HL-60/S4 treated with phorbol 12-myristate 13-acetate at 8.2 ng/mL for 4 days and 3 days (cell line): ENCODE measurements around the gene CHI3L1.

Source experiments
- in situ Hi-C: fragments of 300-500 bp; cut with MboI; formaldehyde crosslinking; loops from 2 replicates; pipeline ENCODE4 v1.15.0; 2022; ENCODE audit warnings: low sequenced_read_pairs

CHI3L1 gene

DNA sequence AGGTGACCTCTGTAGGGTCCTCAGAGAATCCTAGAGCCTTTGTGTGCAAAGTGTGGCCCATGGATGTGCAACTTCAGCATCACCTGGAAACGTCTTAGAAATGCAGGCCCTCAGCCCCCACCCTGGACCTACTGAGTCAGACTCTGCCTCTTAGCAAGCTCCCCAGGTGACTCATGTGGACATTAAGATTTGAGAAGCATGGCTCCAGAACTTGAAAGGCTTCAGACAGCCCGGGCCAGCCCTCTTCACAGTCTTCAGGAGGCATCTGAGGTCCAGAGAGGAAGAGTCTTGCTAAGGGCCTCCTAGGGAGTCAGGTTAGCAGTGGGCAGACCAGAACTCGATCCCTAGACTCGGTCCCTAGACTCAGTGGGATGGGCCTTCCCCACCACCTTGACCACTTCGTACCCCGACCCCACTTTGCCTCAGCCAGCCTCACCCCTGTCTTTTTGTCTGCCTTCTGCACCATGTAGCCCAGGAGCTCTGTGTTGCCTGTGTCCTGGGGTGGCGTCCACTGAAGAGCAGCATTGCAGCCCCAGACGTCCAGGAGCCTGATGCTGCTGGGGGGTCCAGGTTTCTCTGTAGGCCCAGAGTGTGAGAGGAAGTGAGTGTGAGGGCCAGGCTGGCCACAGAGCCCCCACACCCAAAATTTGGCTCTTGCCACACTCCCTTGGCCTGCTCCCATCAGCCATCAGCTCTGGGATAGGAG lies 15.7 kb downstream of the CHI3L1 start:
- in situ Hi-C loops: no loop called here

DNA sequence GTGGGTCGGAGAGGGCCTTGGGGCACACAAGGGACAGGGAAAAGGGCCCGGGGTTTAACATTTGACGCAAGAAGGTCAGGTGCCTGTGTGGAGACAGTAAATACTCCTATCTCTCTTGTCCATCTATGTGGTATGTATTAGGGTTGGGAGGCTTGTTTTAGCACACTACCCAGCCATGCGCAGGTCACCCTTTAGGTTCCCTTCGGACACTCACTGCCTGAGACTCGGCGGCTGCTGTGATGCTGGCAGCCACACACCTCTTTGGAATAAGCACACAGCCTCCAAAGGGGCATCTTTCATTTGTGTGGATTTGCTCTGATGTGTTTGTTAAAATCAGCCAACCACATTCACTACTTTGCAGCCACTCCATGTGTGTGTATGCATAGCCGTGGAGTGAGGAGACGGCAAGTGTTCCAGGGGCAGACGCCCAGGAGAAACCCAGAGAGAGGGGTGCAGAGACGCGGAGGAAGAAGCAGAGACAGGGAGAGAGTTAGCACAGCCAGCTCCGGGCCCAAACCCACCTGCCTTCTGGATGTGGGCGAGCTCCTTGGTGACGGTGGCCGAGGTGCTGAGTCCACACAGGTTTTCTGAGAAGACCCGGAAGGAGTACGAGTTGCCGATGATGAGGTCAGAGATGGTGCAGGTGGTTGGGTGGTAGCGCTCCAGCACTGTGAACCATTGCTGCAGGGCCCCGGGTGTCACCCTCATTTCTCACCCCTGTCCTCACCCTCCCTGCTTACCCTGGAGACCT lies 16.6 kb downstream of the CHI3L1 start:
- in situ Hi-C loops: no loop called here

- in situ Hi-C loops: no loop called here
Measured at GRCh38 chr1:203168991-203169390, 17.5 kb downstream of the CHI3L1 start.

DNA sequence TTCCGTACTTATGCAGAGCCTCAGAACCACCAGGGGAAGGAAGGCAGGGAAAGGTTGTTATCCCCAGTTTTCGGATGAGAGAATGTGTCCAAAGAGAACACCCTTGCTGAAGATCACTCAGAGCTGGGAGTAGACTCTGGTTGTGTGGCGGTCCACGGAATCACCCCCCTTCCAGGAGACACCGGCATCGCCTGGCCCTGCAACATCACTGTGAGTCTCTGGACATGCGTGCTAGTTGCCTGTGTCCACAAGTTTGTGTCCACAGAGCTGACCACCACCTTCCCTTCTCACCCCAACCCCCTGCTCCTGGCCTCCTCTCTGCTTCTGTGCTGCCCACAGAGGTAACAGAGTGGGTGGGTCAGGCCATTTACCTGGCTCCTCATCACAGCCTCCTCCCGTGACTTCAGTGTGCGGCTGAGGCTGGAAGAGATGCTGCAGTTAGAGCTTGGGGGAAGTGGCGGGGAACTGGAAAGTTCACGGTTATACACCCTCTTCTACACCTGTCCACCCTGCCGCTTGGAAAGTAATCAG lies 18.2 kb downstream of the CHI3L1 start:
- in situ Hi-C loops: no loop called here

DNA sequence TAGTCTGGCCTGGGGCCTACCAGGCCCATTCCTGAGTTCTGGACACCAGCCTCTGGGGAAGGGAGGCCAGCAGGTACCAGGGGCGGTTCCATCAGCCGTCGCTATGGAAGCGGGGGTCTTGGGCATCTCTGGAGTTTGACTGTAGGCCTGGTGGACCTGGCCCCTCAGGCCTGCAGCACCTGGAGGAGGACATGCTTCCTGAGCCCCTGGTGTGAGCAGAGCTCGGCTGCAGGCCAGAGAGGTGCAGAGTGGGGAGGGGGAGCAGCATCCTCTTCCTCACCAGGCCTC lies 18.6 kb downstream of the CHI3L1 start:
- in situ Hi-C loops: no loop called here

GRCh38 chr1:203167026-203167912 lies 19.2 kb downstream of the CHI3L1 start:
- in situ Hi-C loops: no loop called here

DNA sequence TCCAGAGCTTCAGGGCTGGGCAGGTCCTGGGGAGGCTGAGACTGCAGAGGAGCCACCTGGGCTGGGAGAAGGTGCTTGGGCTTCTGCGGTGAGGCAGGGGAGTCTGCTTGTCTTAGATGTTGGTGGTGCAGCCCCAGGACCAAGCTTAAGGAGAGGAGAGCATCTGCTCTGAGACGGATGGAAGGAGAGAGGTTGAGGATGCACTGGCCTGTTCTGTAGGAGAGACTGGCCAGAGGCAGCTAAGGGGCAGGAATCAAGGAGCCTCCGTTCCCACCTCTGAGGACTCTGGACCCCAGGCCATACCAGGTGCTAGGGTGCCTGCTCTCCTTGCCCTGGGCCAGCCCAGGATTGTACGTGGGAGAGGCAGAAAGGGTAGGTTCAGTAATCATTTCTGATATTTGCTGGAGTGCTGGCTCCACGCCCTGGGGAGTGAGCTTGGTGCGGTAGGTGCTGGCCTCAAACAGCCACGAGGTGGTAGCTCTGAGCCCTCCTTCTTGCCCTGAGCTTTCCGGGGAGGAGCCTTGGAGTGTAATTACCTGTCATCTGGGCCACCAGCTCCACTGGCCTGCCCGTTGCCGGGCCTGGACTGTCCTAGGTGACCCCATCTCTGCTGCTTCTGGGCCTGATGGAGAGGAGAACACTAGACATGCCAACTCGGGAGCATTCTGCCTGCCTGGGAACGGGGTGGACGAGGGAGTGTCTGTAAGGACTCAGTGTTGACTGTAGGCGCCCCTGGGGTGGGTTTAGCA lies 20.1 kb downstream of the CHI3L1 start:
- in situ Hi-C loops: no loop called here

GRCh38 chr1:203165800-203166161 lies 20.7 kb downstream of the CHI3L1 start:
- in situ Hi-C loops: no loop called here

DNA sequence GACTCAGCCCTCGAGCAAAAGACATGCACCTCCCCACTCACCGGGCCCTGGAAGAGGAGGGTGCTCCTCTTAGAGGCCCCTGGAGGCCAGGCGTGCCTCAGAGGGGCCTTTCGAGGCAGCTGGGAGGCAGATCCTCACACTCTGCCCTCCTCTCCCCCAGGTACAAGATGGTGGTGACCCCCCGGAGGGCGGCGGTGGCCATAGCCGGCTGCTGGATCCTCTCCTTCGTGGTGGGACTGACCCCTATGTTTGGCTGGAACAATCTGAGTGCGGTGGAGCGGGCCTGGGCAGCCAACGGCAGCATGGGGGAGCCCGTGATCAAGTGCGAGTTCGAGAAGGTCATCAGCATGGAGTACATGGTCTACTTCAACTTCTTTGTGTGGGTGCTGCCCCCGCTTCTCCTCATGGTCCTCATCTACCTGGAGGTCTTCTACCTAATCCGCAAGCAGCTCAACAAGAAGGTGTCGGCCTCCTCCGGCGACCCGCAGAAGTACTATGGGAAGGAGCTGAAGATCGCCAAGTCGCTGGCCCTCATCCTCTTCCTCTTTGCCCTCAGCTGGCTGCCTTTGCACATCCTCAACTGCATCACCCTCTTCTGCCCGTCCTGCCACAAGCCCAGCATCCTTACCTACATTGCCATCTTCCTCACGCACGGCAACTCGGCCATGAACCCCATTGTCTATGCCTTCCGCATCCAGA lies 21.3 kb downstream of the CHI3L1 start:
- in situ Hi-C loops: no loop called here

DNA sequence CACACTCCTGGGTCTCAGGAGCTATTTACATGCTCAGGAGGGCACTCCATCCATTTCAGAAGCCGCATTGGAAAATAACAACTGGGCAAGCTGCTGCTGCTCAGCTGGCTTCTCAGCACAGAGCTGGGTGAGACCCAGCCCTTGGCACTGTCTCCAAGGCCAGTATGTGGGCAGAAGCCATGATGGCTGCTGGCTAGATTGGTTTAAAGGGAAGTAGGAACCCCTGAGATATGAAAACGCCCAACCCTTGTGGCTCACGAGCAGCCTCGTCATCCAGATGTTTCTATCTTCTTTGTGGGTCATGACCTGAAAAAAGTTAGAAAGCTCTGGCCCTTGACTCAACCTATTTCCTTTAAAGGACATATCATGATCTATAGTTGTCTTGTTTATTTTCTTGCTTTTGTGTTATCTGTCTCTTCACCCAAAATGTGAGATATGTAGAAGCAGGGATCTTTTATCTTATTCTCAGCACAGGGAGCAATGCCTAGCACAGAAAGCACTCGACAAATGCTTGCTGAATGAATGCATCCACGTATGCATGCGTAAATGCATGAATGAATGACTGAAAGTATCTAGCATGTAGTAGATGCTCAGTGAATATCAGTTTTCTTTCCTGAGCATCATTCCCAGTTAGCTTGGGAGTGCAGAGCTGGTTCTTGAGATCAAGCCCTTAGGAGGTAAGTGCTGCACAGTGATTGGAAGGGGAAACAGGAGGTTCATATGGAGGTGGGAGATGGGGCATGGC lies 22.4 kb downstream of the CHI3L1 start:
- in situ Hi-C loops: no loop called here

- in situ Hi-C loops: no loop called here
Measured at GRCh38 chr1:203162403-203162802, 24.1 kb downstream of the CHI3L1 start.

GRCh38 chr1:203161703-203162102 lies 24.8 kb downstream of the CHI3L1 start:
- in situ Hi-C loops: no loop called here

DNA sequence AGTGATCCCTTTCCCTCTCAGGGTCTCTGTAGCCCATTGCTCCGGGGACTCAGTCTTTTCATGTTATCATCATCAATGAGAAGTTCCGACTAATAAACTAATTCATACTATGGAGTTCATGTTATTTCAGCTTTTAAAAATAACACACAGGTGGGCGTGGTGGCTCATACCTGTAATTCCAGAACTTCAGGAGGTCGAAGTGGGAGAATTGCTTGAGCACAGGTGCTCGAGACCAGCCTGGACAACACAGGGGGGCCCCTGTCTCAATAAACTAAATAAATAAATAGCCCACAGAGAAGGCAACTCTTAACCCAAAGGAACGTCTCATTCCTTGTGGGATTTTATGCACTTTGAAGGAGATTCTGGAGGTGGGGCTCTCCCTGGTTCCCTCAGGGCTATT lies 25.3 kb downstream of the CHI3L1 start:
- in situ Hi-C loops: no loop called here

- in situ Hi-C loops: no loop called here
Measured at GRCh38 chr1:203159844-203160243, 26.7 kb downstream of the CHI3L1 start.

DNA sequence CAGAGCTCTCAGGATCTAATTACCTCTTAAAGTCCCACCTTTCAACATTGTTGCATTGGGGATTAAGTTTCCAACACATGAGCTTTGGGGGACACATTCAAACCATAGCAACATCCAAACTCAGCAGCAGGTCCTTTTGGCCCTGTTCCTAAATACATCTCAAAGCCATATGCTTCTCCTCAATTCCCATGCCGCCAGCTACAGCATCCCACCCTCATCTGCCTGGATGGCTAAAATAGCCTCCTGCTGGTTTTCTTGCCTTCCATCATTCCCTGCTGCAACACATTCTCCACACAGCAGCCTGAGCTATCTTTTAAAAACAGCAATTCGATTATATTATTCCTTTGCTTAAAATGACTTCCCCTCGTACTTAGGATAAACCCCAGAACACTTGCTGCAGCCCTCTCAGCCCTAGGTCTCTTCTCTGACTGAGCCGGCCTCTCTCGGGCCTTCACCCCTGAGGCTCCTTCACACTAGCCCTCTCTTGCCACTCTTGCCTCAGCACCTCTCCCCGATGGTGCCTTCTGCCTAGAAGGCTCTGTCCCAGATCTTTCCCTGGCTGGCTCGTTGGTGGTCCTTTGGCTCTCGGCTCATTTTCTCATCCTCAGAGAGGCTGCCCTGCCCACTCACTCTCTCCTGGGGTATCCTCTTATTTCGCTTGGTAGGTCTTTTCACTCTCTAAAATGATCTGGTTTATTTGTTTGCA lies 27.4 kb downstream of the CHI3L1 start:
- in situ Hi-C loops: no loop called here

GRCh38 chr1:203158423-203158822 lies 28.1 kb downstream of the CHI3L1 start:
- in situ Hi-C loops: no loop called here

DNA sequence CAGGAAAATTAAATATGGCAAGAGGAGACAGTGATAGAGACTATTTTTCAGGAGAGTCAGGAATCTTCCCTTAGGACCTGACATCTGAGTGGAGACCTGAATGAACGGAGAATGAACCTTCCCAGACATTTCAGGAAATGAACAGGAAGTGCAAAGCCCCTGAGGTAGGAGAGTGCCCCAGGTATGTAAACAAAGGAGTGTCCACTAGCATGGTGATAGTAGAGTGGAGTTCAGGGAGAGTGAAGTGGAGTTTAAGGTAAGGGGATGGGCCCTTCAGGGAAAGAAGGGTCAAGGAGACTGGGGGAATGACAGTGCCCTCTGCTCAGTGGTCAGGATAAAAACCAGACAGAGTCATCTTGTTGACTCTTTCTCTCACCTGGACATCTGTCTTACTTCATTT lies 30.2 kb downstream of the CHI3L1 start:
- in situ Hi-C loops: no loop called here

DNA sequence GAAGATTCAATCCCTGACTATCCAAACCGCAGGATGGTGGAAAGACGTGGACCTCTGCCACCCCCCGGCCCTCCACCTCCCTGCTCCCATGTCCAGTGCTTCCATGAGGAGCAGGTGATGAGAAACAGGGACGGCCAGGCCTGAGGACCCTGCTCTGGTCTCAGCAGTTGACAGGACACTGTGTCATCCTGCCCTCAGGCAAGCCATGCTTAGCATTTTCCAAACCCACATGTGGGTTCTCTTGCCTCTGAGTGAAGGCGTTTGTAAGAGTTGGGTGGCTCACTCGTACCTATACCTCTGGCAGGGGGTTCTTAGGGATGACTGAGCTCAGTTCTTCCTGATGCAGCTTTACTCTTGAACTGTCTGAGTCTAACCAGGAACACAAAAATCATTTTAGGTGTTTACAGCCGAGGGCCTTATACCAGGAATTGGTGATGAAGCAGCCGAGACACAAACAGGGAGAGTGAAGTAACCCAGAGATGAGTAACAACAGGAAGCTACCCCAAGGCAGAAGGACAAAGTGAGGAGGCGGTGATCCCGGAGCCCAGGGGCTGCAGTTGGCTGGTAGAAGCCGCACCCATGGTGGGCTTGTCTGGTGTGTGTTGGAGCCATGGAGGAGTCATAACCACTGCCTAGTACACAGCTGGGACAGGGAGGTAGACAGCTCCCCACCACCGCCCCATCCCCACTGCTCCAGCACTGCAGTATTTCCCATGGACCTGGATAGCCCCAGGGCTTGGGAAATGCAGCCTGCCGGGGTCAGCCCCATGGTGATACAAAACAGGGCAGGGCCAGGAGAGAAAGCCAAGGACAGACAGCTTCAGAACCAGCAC lies 32.3 kb downstream of the CHI3L1 start:
- in situ Hi-C loops: no loop called here
